Cerebellar nuclear complex (tissue), 1 donor: ENCODE data around the gene AMMECR1L.
"Not testable (repeated sequence)": the region's sequence is repeated elsewhere in the genome, so short reads cannot be mapped to it uniquely, and the experiment has no call there.

ENCODE experiments used
- DNase-seq, 2 experiments: peaks; one replicate each; lab custom pipeline; 2025; lab: John Stamatoyannopoulos, UW

AMMECR1L gene

DNA sequence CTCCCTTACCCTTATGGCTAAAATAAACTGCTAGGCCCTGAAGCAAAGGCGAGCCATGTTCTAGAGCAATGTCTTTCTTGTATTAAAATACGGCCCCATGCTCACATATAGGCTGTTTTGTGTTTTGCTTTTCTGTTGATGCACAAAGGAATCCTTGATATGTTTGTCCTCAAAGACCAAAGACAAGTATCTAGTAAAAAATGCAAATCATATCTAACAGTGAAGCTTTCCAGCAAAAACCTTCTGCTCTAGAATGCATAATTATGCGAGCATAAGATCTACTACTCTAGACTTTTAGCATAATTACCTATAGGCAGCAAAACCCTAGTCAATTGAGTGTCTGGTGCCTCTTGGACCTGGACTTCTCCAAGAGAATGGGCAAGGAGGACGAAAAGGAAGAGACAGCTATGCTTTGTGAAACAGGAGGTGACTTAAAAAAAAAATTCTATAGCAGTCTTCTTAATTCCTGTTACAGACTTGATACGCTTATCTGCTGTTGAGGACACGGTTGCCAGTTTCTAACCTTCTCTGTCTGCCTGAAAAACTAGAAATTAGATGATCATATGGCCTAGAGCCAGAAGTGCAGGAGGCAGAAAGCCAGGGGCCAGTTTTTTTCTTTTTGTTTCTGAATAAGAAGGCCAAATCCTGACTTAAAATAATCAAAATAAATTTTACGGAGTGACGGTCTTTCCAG lies 1.5 kb upstream of the AMMECR1L start:
- no peak for DNase-seq

DNA sequence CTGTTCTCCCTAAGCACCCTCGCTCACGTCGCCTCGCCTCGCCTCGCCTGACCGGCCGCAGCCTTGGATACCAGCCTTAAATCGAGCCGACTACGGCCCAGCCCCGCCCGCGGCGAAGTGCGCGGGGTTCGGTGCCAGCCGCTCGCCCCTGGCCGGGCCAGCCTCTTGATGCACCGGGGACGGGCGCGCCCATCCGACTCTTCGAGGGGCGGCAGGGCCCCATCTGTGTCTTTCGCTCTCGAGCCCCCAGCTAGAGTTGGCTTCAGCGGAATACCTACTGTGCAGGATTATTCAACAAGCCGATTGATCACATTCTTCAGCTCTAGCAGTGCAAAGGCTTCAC lies 808 bp upstream of the AMMECR1L start:
- not testable (repeated sequence) for DNase-seq

DNA sequence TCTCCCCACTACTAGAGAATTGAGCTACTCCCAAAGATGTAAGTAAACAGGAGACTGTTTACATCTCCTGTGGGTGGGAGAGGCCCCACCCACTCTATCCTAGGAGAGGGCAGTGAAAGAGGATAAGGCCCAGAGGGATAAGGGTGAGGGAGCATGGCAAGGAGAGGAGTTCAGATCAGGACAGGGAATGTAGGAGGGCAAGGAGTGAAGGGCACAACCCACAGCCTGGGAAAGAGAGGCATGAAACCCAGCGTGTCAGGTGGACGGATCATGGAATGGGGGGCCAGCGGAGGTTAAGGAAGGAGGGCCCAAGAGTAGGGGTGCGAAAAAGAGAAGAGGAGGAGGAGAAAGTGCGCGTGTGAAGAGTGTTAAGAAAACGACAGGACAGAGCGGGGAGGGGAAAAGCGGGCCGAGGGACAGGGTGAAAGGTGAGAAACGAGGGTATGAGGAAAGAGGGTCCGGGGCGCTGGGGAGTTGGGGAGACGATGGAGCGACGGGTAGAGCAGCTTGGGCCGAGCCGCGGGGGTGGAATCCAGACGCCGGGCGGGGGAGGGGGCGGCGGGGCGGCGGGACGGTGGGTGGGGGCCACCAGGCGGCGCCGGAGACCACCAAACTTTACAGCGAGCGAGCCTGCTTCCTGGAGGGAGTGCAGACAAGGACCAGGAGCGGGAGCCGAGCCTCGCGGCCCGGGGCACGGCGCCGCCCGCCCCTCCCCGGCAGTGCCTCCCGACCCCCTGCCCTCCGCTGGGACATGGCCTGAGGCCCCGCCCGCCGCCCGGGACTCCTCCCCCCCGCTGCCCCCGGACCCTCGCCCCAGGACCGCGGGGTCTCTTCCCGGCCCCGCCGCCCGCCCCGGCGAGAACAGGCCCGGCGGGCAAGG lies 655 bp downstream of the AMMECR1L start:
- DNase-seq: not testable (repeated sequence)

DNA sequence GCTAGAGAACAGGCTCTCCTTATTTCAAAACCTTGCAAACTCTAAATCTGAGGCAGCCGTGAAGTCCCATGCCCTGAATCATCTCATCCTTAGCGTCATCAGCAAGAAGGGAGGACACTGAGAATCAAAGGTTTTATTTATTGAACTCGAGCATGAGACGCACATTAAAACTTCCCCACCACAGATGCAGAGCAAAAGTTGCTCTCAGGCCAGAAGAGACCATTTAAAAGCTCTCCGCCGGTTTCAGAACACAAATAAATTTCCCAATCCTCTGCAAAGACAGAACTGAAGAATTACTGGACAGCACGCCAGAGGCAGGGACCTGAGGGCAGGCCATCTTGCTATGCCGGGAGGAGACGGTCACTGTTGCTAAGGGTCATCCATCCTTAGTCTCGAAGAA lies 1.3 kb downstream of the AMMECR1L start:
- DNase-seq: no peak

DNA sequence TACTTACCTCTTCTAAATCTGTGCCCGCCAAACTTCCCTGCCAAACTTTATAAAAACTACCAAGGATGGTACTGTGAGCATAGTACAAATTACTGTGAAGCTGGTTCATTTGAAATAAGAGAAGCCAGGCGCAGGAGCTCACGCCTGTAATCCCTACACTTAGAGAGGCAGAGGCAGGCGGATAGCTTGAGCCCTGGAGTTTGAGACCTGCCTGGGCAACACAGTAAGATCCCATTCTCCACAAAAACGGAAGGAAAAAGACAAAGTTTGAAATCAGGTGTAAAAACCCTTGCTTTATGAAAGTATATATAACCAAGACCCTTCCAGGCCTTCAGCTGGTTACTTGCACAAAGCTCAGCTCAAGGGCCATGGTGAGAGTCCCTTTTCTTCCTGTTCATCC lies 5.9 kb downstream of the AMMECR1L start:
- DNase-seq: no peak

DNA sequence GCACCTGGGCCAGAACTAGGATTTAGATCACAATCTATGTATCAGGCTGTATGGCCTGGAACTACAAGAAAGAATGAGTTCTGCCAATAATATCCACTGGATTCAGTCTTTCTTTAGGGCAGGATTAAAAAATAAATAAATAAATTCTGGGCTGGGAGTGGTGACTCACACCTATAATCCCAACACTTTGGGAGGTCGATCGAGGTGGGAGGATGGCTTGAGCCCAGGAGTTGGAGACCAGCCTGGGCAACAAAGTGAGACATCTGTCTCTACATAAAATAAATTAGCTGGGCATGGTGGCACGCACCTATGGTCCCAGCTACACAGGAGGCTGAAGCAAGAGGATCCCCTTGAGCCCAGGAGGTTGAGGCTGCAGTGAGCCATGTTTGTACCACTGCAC lies 8.1 kb downstream of the AMMECR1L start:
- DNase-seq: no peak

DNA sequence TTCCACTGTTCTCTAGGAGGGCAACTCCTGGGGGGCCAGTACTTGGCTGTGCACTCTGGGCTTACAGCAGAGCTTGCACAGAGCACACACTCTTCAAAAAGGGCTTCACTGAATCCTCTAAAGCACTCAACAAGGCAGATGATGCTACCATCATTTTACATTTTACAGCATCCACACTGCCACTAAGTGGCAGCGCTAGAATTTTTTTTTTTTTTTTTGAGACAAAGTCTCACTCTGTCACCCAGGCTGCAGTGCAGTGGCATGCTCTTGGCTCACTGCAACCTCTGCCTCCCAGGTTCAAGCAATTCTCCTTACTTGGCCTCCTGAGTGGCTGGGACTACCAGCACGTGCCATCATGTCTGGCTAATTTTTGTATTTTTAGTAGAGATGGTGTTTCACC lies 8.6 kb downstream of the AMMECR1L start:
- no peak for DNase-seq

DNA sequence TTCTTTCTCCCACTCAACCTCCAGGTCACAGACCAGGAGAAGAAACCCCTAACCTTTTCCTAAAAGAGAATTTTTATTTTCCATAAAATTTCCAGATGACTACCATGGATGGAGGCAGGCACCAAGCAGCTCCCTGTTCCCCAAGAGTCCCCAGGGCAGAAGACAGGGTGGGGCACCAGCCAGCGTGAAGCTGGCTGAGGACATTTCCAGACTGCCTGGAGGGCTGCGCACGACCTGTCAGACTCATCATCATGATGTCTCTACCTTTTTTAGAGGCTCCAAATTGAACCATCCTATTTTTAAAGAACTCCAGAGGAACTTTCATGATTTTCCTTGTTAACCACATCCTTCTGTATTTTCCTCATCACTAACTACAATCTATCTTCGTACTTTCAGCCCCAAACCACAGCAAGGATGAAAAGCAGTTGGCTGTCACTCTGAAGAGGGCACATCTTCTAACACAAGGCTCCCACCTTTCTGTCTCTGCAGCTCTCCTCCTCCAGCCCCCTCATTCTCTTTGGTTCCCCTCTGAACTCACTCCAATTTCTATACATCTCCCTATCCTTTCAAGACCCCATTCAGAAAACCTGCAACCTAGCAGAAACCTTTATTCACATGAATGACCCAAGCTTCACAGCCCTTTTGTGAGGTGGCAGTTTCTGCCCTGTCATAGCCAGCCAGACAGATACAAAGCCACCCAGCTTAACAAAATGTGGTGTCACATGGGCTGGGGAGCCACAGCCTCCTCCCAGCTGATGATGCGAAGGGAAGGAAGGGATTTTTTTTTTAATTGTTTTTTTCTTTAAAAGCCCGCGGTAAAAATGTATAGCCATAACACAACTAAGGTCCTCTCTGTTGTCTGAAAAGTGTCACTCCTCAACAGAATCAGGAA lies 11.1 kb downstream of the AMMECR1L start:
- DNase-seq: no peak

DNA sequence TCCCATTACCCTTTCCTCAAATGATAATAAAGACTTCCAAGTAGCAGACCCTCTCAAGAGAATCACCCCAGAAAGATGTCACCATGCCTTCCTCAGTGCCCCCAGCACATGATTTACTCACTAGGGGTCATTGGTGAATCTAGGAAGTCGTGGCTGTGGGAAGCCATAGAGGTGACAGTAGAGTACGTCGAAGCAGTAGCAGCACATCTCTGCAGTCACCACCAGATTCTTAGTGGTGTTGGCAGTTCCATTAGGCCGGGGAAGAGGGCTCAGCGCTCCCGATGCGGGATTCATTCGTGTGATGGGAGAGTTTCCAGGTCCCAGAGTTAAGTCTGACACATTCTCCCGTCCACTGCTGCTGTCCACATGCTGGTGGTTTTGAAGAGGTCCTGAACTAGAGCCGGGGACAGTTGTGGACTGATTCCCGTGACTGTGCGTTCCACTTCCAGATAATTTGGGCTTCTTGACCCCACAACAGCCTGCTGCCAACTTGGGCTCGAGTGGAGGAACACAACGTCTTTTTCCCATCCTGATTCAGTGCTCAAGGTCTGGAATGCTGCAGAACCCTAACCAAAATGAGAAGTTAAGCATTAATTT lies 12.0 kb downstream of the AMMECR1L start:
- DNase-seq: no peak

DNA sequence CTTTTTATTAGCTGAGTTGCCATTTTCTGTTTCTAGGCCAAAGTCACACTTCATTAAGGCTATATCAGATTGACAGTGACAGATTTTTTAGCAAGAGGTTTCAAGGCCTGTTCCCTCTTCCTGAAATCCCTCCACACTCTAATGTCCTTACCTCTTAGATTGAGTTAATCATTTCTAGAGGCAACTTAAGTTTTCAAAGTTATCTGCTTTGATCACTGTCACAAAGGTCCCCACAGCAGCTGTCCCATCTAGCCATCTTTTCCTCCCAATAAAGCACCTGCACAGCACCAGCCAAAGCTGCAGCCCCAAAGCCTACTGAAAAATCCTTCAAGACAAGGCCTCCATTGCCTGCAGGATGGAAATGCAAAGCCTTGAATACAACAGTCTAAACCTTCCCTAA lies 13.4 kb downstream of the AMMECR1L start:
- no peak for DNase-seq

DNA sequence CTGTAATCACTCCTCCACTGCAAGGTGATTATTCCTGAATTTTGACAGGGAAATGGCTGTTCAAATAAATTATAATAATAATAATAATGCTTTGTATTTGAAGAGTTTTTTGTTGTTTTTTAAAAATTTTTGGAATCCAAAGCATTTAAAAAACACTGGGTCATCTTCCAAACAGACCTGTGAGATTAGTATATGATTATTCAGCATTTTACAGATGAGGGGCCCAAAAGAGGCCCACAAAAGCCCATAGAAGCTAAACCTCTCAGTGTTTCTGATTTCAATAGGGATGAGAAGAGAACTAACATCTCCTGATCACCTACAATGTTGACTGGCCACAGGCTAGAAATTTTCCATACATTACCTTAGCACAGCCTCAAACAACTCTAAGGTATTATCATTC lies 19.8 kb downstream of the AMMECR1L start:
- no peak for DNase-seq

DNA sequence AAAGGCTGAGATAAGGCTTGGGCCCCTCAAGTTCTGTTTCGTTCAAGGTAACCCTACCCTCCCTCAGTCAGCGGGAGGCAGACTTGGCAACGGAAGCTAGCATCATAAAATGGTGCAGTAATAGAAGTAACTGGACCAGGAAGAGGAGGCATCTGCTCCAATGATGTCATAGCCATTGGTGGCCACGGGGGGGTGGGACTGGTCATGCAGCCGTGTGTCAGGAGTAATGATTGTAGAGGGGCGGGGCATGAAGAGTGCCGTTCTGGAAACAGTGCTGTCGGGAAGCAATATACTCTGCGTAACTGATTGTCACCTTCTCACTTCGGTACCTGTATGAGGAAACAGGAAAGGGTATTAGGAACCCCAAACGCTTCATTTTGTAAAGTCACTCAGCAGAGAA lies 20.9 kb downstream of the AMMECR1L start:
- DNase-seq: no peak

DNA sequence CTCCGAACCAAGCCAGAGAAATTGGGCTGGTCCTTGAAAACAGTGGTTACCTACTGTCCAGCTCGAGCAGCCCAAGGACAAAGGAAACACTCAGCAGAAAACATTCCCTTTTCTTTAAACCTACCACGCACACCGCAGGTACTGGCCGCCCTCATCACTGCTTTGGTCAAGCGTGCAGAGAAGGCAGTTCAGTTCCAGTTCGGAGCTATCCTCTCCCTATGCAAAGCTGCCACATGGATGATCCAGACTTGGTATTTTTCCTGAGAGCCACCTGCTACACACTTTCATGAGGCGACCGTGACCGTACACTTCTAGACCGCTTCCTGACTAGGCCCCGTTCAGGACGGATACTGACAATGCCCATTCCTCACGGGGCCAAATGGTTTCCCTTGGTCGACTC lies 23.5 kb downstream of the AMMECR1L start:
- no peak for DNase-seq

DNA sequence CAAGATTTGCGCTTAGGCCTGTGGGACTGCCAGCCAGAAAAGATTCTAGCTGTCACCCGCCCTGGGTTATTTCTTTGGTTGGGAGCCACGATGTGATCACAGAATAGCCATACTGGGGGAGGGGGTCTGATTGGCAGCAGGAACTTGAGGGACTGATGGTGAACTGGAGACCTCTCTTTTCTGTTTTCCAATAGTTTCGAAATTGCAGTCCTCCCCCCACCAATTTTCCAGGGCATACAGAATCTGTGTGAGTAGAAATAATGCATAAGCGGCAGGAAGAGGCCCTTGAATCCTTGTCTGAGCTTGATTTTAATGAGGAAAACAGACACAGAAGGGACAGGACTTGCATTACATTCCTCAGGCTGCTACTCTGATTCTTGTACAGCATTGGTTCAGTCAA lies 25.6 kb downstream of the AMMECR1L start:
- DNase-seq: no peak

DNA sequence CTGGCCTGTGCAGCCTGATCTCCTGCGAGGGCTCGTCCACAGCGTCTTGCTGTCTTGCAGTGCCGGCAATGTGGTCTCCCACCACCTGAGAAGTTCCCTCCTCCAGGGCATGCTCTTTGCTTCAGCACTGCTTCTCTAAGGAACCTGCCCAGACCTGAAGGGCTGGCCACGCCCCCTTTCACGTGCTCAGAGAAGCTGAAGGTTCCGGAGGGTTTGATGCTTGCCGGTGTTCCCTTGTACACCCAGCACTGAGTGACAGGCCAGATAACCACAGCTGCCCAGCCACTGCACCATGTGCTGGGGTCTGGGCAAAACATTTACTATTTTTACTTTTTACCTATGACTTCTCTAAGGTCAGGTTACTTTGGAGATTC lies 26.1 kb downstream of the AMMECR1L start:
- no peak for DNase-seq

DNA sequence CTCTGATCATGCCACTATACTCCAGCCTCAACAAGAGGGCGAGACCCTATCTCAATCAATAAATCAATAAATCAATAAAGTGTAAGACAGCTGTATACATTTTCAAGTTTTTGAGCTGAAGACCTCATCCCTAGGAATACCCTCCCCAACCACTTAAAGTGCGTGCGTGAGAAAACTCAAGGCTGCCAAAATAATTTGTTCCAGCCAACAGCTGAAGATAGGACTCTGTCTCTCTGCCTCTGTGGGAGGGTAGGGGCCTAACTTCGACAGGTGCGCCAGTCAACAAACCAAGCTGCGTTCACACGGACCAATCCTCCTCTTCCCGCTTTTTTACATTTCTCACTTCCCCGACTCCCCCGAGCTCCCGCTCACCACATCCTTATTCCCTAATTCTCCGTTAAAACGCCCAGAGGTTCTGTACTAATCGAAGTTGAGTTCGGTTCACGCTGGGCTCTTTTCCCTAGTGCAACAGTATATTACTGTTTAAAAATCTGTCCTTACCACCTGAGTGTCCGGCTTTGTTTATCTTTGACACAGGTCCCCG lies 28.4 kb downstream of the AMMECR1L start:
- DNase-seq: no peak

DNA sequence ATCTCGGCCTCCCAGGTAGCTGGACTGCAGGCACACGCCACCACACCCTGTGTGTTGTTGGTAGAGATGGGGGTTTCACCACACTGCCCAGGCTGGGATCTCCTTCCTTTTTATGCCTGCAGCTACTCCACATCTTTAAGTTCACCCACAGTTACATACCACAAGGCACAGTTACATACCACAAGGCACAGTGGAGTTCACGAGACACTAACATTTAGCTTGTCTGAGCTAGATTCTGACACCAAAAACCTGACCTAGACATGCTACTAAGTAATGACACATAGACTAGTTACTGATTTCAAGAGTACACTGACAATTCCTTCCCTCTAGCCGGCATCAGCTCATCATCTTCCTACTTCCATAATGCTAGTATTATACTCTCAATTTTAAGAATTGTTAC lies 32.1 kb downstream of the AMMECR1L start:
- no peak for DNase-seq

DNA sequence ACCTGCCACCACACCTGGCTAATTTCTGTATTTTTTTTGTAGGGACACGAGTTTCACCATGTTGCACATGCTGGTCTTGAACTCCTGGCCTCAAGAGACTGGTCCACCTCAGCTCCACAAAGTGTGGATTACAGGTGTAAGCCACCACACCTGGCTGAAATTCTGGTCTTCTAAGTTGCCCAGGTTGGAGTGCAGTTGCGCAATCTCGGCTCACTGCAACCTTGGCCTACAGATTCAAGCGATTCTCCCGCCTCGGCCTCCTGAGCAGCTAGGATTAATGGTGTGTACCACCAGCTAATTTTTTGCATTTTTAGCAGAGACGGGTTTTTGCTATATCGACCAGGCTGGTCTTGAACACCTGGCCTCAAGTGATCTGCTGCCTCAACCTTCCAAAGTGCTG lies 33.4 kb downstream of the AMMECR1L start:
- DNase-seq: no peak

DNA sequence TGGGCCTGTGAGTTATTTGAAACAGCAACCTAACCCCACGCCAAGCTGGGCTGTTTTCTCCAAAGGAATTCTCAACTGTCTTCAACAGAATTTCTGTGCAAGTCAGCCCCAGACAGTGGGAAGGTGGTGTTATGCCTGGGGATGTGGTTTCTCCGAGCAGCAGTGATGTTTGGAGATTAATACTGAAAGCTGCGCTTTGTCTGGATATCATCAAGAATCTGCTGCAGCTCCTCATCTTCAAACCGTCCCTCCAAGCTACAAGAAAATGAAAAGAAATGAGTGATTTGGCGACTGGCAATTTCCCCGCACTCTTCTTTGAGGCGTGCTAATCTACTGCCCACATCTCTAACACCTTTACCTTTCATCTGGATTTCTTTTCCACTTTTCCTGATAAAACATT lies 37.8 kb downstream of the AMMECR1L start:
- DNase-seq: no peak

DNA sequence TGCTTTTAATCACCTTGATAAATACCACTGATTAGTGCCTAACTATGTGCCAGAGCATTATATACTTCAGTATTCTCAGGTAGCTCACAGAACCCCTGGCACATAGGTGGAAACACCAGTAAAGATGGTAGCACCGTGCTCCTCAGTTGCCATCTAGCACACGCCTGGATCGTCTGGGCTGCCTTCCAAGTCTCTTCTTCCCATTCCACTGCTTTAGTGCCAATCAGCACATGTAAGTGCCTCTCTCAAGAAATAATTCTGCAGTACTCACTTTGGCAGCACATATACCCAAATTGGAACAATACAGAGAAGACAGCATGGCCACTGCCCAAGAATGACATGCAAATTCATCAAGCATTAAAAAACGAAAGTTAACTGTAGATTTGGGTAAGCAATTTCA lies 40.8 kb downstream of the AMMECR1L start:
- DNase-seq: no peak

DNA sequence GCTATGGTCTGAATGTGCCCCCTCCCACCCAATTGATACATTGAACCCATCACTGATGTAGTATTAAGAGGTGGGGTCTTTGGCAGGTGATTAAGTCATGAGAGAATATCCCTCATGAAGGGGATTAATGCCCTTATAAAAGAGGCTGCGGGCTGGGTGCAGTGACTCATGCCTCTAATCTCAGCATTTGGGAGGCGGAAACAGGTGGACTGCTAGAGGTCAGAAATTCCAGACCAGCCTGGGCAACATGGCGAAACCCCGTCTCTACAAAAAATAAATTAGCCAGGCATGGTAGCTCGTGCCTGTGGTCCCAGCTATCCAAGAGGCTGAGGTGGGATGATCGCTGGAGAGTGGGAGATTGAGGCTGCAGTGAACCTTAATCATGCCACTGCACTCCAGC lies 42.1 kb downstream of the AMMECR1L start:
- DNase-seq: no peak
